ENCODE data around the gene JADE1.

DNA sequence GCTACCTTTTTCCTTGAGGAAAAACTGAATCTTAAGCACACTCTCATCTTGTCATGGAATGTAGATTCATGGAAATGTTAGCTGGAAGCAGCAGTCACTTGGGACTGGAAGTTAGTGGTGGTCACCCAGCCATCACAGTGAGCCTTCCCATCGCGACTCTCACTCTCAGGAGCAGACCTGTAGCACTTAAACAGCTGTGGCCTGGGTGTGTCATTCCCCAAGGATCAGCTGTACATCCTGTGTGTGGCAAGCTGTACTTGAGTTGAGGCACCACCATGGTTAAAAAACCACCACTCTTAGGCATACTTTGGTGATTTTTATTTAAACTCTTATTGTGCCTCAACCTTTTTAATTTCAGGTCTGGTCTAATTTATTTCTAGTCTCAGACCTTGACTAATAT lies 46.7 kb downstream of the JADE1 start:
- TF ChIP-seq, protein P1, sequence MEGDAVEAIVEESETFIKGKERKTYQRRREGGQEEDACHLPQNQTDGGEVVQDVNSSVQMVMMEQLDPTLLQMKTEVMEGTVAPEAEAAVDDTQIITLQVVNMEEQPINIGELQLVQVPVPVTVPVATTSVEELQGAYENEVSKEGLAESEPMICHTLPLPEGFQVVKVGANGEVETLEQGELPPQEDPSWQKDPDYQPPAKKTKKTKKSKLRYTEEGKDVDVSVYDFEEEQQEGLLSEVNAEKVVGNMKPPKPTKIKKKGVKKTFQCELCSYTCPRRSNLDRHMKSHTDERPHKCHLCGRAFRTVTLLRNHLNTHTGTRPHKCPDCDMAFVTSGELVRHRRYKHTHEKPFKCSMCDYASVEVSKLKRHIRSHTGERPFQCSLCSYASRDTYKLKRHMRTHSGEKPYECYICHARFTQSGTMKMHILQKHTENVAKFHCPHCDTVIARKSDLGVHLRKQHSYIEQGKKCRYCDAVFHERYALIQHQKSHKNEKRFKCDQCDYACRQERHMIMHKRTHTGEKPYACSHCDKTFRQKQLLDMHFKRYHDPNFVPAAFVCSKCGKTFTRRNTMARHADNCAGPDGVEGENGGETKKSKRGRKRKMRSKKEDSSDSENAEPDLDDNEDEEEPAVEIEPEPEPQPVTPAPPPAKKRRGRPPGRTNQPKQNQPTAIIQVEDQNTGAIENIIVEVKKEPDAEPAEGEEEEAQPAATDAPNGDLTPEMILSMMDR (conservative IDR thresholded peaks at IDR 0.05; ENCODE audit: low read length), result no peak
- TF ChIP-seq EZH2phosphoT487 (IDR thresholded peaks at IDR 0.05; ENCODE audit: borderline replicate concordance), result no peak
